OCI-LY1 (cell line): ENCODE data around the gene SH3BP5.

Source experiments
- CTCF ChIP-seq: fragments of 200-600 bp; sonication (generic), shearing (Covaris generic); IDR thresholded peaks from 2 replicates; pipeline ENCODE4 v1.5.1; 2017; ENCODE audit warnings: mild to moderate bottlenecking, antibody characterized with exemption, low read length, moderate library complexity, mixed read lengths
- EZH2 ChIP-seq: fragments of 200-600 bp; sonication (generic), shearing (Covaris generic); IDR thresholded peaks from 2 replicates; pipeline ENCODE4 v1.8.0; 2017; ENCODE audit warnings: borderline replicate concordance, mixed run types, mild to moderate bottlenecking, antibody characterized with exemption, low read length, moderate library complexity, mixed read lengths

GRCh38 chr3:15339001-15339400 is 6.6 kb upstream of the SH3BP5 start:
- TF ChIP-seq CTCF (no peak), EZH2 (no peak)
